GM12878 (cell line): ENCODE data around the gene TTC23. TPM values are rescaled to one million over a fixed set of nuclear protein-coding genes. Genes with fewer than 3 reads are reported as not detected.

Experiments
- ATAC-seq: fragments of 200-7000 bp; cut with Tn5 transposase; 3 replicates; pipeline ENCODE4 v1.9.1; 2020; ENCODE audit warnings: mild to moderate bottlenecking, moderate library complexity
- BruUV-seq: library from RNA; stranded (reverse); fragments of 400-500 nt; replicated peaks from 2 replicates; lab custom pipeline; 2021; lab: Mats Ljungman, UMichigan
- CTCF ChIA-PET: fragments of 300-600 bp; sonication (Branson Sonifier 250); formaldehyde crosslinking; extraction: SDS; loops from one replicate; lab custom pipeline; 2021; ENCODE audit warnings: inconsistent platforms; lab: Yijun Ruan, JAX
- POLR2A ChIA-PET: fragments of 350-600 bp; formaldehyde crosslinking; extraction: SDS; loops from one replicate; lab custom pipeline; 2021; ENCODE audit warnings: inconsistent platforms; lab: Charles Lee
- RAD21 ChIA-PET: fragments of 300-600 bp; sonication (Branson Sonifier 250); formaldehyde crosslinking; loops from one replicate; lab custom pipeline; 2023; ENCODE audit warnings: antibody characterized with exemption; ENCODE audit not compliant: unreplicated experiment; lab: Charles Lee
- SMC1A ChIA-PET: fragments of 300-600 bp; sonication (Branson Sonifier 250); formaldehyde crosslinking; loops from one replicate; lab custom pipeline; 2023; ENCODE audit not compliant: unreplicated experiment, uncharacterized antibody; lab: Charles Lee
- DNase-seq: peaks from one replicate; pipeline ENCODE4 v3.0.0-alpha.2; 2011; ENCODE audit warnings: low read depth, low spot score
- FAIRE-seq: peaks from 3 replicates; lab custom pipeline; 2011; peaks lifted over from hg19 to GRCh38; lab: Jason Lieb, UNC
- H2AFZ ChIP-seq: 2 replicates; pipeline ENCODE4 v1.6.0; 2011; ENCODE audit warnings: low read depth, low read length, control low read depth; ENCODE audit not compliant: control insufficient read depth
- H3K27ac ChIP-seq: 2 replicates; pipeline ENCODE4 v1.5.1; 2011; ENCODE audit warnings: control low read depth; ENCODE audit not compliant: control insufficient read depth, insufficient read depth
- H3K27me3 ChIP-seq, 2 experiments: replicated peaks in 1 of 2; 2 replicates each; pipeline versions ENCODE4 v1.6.0 to v1.6.1; 2011; ENCODE audit warnings: low read length in 1 of 2; ENCODE audit not compliant: control insufficient read depth in 2 of 2, insufficient read depth in 2 of 2
- H3K36me3 ChIP-seq, 2 experiments: 2 replicates each; pipeline ENCODE4 v1.5.1; 2011; ENCODE audit warnings: low read length in 1 of 2; ENCODE audit not compliant: control insufficient read depth in 2 of 2, insufficient read depth in 2 of 2
- H3K4me1 ChIP-seq: 2 replicates; pipeline ENCODE4 v1.6.1; 2011; ENCODE audit warnings: mild to moderate bottlenecking, low read length, moderate library complexity, mixed read lengths; ENCODE audit not compliant: control insufficient read depth, insufficient read depth
- H3K4me2 ChIP-seq: 2 replicates; pipeline ENCODE4 v1.6.0; 2011; ENCODE audit warnings: control low read depth; ENCODE audit not compliant: control insufficient read depth, insufficient read depth
- H3K4me3 ChIP-seq: fragments of 200-600 bp; sonication (generic); 2 replicates; pipeline ENCODE4 v1.5.1; 2016
- H3K79me2 ChIP-seq: 2 replicates; pipeline ENCODE4 v1.6.0; 2011; ENCODE audit warnings: low read length; ENCODE audit not compliant: control insufficient read depth, insufficient read depth
- H3K9ac ChIP-seq: 2 replicates; pipeline ENCODE4 v1.8.0; 2011; ENCODE audit warnings: low read length, control low read depth, mixed read lengths; ENCODE audit not compliant: control insufficient read depth, insufficient read depth
- H3K9me3 ChIP-seq: replicated peaks from 3 replicates; pipeline ENCODE4 v1.5.1; 2011; ENCODE audit warnings: mild to moderate bottlenecking, low read length; ENCODE audit not compliant: control insufficient read depth, insufficient read depth
- H4K20me1 ChIP-seq: 2 replicates; pipeline ENCODE4 v1.6.0; 2011; ENCODE audit not compliant: control insufficient read depth, insufficient read depth
- IRF4 ChIP-seq: IDR thresholded peaks from 2 replicates; pipeline ENCODE4 v1.6.1; 2011; ENCODE audit warnings: low read depth, low read length
- MEF2A ChIP-seq: IDR thresholded peaks from 2 replicates; pipeline ENCODE4 v1.6.1; 2011; ENCODE audit warnings: low read depth, mild to moderate bottlenecking, low read length, moderate library complexity; ENCODE audit not compliant: insufficient read depth
- NBN ChIP-seq: fragments of 450-650 bp; IDR thresholded peaks from 2 replicates; pipeline ENCODE4 v1.6.1; 2016
- SIX5 ChIP-seq: IDR thresholded peaks from 2 replicates; pipeline ENCODE4 v1.6.1; 2011; ENCODE audit warnings: mild to moderate bottlenecking, low read depth, low read length, moderate library complexity; ENCODE audit not compliant: severe bottlenecking
- WGBS: methylation state at CpG from one replicate; pipeline ENCODE4 v1.1.6; 2016; ENCODE audit warnings: low lambda C conversion rate; ENCODE audit not compliant: insufficient replicate concordance, insufficient coverage; ENCODE audit errors: missing lambda C conversion rate; 5-methylcytosine and 5-hydroxymethylcytosine counted together
- in situ Hi-C: fragments of 300-500 bp; cut with MboI; formaldehyde crosslinking; loops from 9 replicates; pipeline ENCODE4 v1.14.3; 2018; ENCODE audit warnings: mixed read lengths
- intact Hi-C: fragments of 100-400 bp; cut with micrococcal nuclease; formaldehyde crosslinking; loops from one replicate; pipeline ENCODE4 v1.14.2; 2022; ENCODE audit not compliant: unreplicated experiment
- polyA plus RNA-seq, 11 experiments: library from polyadenylated mRNA; depleted of rRNA in 4 of 11; unstranded in 6 of 11; stranded (reverse) in 5 of 11; fragments of >200 nt; fragmentation: Nextera tagmentation in 4 of 11; fragmentation: Illumina TruSeq in 1 of 11; extraction: Ambion mirVana in 4 of 11; extraction: Trizol in 1 of 11; gene quantifications; 1 replicate in 1 of 11; 2 replicates in 10 of 11; pipeline versions ENCODE4 v1.2.1 to v1.2.3, GENCODE V29; 2011 to 2016; ENCODE audit warnings: inconsistent platforms in 2 of 11, missing spikeins in 2 of 11, low read depth in 1 of 11
- total RNA-seq, 4 experiments: library from RNA; depleted of rRNA in 3 of 4; stranded (reverse); fragments of >200 nt in 3 of 4; fragmentation: Illumina TruSeq in 1 of 4; extraction: Trizol in 1 of 4; gene quantifications; 2 replicates each; pipeline versions ENCODE4 v1.2.1 to v1.2.3, GENCODE V29; 2013 to 2021
- TF ChIP-seq, protein P1 (sequence below): fragments of 450-650 bp; IDR thresholded peaks from 2 replicates; pipeline ENCODE4 v1.6.1; 2016; ENCODE audit warnings: mild to moderate bottlenecking
- TF ChIP-seq, protein P2 (sequence below): IDR thresholded peaks from 2 replicates; pipeline ENCODE4 v1.6.1; 2012; ENCODE audit warnings: low read depth, low read length, improper control_type of control experiment
- TF ChIP-seq, protein P3 (sequence below): fragments of 450-650 bp; formaldehyde crosslinking; IDR thresholded peaks from 2 replicates; pipeline ENCODE4 v1.4.0; 2020; ENCODE audit warnings: mild to moderate bottlenecking, moderate library complexity

Gene TTC23
- total and polyA plus RNA-seq, 10 of the 15 experiments (the other 5 are each of a cell fraction or from before 2014, with no cell fraction given), result 1.2 to 9.0 (median 6.5) TPM

DNA sequence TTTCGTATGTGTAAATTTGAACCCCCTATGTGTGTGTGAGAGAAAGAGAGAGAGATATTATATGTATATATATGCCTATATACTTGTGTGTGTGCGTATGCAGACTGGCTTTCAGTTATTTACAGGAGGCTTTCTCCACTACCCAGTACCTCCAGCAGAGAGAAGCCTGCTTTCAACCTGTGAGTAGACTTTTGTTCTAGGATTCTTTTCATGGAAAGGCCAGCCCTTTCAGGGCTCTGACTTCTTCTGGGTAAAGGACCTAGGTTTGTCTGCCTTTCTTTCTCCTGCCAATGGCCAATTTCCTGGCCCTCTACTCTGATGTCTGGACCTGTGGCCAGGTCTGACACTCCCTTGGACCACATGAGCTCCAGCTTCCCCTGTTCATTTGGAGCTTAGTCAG, 25.7 kb upstream of the TTC23 start:
- Histone ChIP-seq H3K79me2 (no peaks in the 10 kb centered on the region), H3K4me2 (no peak overlapping the region), H3K27me3 (no peaks in the 10 kb centered on the region), H2AFZ (no peak overlapping the region), H3K4me1 (no peaks in the 10 kb centered on the region), H3K36me3 (no peaks in the 10 kb centered on the region; a peak in 1 of 4 replicates), H3K4me3 (no peak overlapping the region), H4K20me1 (no peaks in the 10 kb centered on the region), H3K9ac (no peak overlapping the region), H3K27ac (no peak overlapping the region), H3K9me3 (no peaks in the 10 kb centered on the region; the same call in 2 of the 3 replicates)
- no TSS peak for BruUV-seq
- FAIRE-seq (no peak), DNase-seq (no peak), ATAC-seq (no peak)
- in situ Hi-C loops, result no loop called here
- intact Hi-C loops, result no loop called here
- ChIA-PET POLR2A (no interaction called here), RAD21 (interaction anchor here (0.8 to 9.4 kb wide), 5 partner anchors 8 to 480 kb away, joined by 3 to 137 read pairs (median 22); no protein-coding TSS in a partner anchor), CTCF (interaction anchor here (1.1 to 11.6 kb wide), 9 partner anchors 11 to 480 kb away, joined by 3 to 184 read pairs (median 42); partner anchors contain the start of gene LRRC28), SMC1A (interaction anchor here (0.5 to 12.9 kb wide), 10 partner anchors 10 to 482 kb away, joined by 3 to 163 read pairs (median 3); partner anchors contain the start of gene LRRC28)
- no peak for TF ChIP-seq MEF2A
- TF ChIP-seq NBN, result no peak
- TF ChIP-seq IRF4, result no peak
- TF ChIP-seq, protein P1, sequence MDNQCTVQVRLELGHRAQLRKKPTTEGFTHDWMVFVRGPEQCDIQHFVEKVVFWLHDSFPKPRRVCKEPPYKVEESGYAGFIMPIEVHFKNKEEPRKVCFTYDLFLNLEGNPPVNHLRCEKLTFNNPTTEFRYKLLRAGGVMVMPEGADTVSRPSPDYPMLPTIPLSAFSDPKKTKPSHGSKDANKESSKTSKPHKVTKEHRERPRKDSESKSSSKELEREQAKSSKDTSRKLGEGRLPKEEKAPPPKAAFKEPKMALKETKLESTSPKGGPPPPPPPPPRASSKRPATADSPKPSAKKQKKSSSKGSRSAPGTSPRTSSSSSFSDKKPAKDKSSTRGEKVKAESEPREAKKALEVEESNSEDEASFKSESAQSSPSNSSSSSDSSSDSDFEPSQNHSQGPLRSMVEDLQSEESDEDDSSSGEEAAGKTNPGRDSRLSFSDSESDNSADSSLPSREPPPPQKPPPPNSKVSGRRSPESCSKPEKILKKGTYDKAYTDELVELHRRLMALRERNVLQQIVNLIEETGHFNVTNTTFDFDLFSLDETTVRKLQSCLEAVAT, result no peak
- TF ChIP-seq, protein P2, sequence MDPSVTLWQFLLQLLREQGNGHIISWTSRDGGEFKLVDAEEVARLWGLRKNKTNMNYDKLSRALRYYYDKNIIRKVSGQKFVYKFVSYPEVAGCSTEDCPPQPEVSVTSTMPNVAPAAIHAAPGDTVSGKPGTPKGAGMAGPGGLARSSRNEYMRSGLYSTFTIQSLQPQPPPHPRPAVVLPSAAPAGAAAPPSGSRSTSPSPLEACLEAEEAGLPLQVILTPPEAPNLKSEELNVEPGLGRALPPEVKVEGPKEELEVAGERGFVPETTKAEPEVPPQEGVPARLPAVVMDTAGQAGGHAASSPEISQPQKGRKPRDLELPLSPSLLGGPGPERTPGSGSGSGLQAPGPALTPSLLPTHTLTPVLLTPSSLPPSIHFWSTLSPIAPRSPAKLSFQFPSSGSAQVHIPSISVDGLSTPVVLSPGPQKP, result no peak
- no peak for TF ChIP-seq SIX5
- TF ChIP-seq, protein P3, sequence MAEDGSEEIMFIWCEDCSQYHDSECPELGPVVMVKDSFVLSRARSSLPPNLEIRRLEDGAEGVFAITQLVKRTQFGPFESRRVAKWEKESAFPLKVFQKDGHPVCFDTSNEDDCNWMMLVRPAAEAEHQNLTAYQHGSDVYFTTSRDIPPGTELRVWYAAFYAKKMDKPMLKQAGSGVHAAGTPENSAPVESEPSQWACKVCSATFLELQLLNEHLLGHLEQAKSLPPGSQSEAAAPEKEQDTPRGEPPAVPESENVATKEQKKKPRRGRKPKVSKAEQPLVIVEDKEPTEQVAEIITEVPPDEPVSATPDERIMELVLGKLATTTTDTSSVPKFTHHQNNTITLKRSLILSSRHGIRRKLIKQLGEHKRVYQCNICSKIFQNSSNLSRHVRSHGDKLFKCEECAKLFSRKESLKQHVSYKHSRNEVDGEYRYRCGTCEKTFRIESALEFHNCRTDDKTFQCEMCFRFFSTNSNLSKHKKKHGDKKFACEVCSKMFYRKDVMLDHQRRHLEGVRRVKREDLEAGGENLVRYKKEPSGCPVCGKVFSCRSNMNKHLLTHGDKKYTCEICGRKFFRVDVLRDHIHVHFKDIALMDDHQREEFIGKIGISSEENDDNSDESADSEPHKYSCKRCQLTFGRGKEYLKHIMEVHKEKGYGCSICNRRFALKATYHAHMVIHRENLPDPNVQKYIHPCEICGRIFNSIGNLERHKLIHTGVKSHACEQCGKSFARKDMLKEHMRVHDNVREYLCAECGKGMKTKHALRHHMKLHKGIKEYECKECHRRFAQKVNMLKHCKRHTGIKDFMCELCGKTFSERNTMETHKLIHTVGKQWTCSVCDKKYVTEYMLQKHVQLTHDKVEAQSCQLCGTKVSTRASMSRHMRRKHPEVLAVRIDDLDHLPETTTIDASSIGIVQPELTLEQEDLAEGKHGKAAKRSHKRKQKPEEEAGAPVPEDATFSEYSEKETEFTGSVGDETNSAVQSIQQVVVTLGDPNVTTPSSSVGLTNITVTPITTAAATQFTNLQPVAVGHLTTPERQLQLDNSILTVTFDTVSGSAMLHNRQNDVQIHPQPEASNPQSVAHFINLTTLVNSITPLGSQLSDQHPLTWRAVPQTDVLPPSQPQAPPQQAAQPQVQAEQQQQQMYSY, result no peak
- WGBS, result 100% methylated on average over 2 of the region's 2 CpGs
